Activated naive CD4-positive, alpha-beta T cell treated with anti-CD3 and anti-CD28 coated beads, Interleukin-2, amount 10 ng/mL, durations not matched to agents 7 days and 5 days (primary cell): ENCODE results near the gene DCAF12.
A peak's percentile ranks its signal among the peaks of the same experiment; 100 is the strongest.

Experiments used
- CTCF ChIA-PET: fragments of 350-600 bp; sonication (Branson Sonifier 250); formaldehyde crosslinking; loops from one replicate; lab custom pipeline; 2021; ENCODE audit warnings: antibody characterized with exemption; lab: Charles Lee
- DNase-seq: peaks from one replicate; pipeline ENCODE4 v3.0.0-alpha.2; 2020
- H3K27ac Mint-ChIP-seq: one replicate; pipeline ENCODE4 v1.8.0; 2021; ENCODE audit warnings: mild to moderate bottlenecking, moderate library complexity, mixed read lengths
- H3K27me3 Mint-ChIP-seq: one replicate; pipeline ENCODE4 v1.8.0; 2021; ENCODE audit warnings: mild to moderate bottlenecking, mixed read lengths
- H3K36me3 Mint-ChIP-seq: one replicate; pipeline ENCODE4 v1.8.0; 2021; ENCODE audit warnings: mixed read lengths
- H3K4me1 Mint-ChIP-seq: one replicate; pipeline ENCODE4 v1.8.0; 2021; ENCODE audit warnings: mixed read lengths
- H3K4me3 Mint-ChIP-seq: one replicate; pipeline ENCODE4 v1.8.0; 2021; ENCODE audit warnings: mild to moderate bottlenecking, moderate library complexity, mixed read lengths
- H3K9me3 Mint-ChIP-seq: one replicate; pipeline ENCODE4 v1.8.0; 2021; ENCODE audit warnings: mixed read lengths

Gene DCAF12

DNA sequence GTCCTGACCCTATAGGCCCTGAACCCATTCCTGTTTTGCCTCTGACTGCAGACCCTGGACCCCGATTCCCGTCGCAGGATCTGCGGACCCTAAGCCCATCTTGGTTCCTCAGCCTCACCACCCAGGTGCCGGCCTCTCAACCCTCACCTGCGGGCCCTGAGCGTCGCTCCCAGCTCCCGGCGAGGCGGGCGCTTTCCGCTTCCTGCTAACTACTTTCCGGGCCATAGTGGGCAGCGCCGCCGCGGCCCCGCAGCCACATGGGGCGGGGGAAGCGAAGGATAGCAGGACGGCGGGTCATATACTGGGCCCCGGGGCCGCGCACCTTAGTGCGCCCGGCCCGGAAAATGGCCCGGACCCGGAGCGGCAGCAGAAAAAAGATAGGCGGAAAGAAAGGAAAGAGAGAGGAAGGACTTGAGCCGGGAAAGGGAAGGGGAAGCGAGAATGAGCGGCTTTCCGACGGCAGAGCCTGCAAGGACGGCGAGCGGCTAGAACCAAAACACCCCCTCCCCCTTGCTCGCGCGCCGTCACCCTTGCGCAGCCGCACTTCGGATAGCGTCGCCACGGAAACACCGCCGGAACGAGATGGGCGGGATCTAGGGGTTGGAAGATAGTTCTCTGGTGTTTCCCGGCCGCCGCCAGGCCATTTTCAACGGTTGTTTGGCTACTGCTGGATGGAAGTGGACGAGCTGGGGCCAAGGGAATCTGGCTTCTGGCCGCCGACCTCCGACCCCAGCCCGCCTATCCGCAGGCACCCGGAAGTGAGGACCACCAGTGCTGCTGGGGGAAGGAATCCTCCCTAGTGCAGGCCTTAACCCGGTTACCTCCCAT, at the start of gene DCAF12:
Gene DCAF12, minus strand, starts transcription at position 492 of the 828 bp plus-strand sequence. Its CDS starts 267 bp downstream, at position 225.
- Mint-ChIP-seq H3K36me3 (peaks cover 32% of the 10 kb centered on the region), H3K9me3 (no peaks in the 10 kb centered on the region), H3K4me3 (peak within 1 kb of the TSS; percentile 96), H3K4me1 (peaks cover 39% of the 10 kb centered on the region), H3K27me3 (peaks cover 3% of the 10 kb centered on the region), H3K27ac (peak within 1 kb of the TSS; percentile 96)
- peak; percentile 94 for DNase-seq
- CTCF ChIA-PET, result no interaction called here

DNA sequence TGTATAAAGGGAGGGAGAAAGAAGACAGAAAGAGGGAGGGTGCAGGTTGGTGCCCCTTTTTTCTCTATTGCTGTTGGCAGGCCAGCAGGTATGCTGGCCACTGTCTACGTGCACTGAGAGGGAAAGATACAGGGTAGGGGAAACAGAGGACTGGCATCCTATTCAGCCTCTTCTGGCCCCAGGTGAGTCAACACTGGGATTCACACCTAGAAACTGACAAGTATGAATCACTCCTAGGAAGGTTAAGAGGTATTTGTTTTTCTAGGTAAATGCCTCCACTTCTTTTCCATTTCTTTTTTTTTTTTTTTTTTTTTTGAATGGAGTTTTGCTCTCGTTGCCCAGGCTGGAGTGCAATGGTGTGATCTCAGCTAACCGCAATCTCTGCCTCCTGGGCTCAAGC, 49.6 kb upstream of the DCAF12 start:
- H3K27ac Mint-ChIP-seq, result no peak overlapping the region
- H3K9me3 Mint-ChIP-seq, result no peaks in the 10 kb centered on the region
- no peaks in the 10 kb centered on the region for H3K27me3 Mint-ChIP-seq
- no peaks in the 10 kb centered on the region for H3K36me3 Mint-ChIP-seq
- CTCF ChIA-PET, result no interaction called here
- no peak overlapping the region for H3K4me3 Mint-ChIP-seq
- peaks cover 33% of the 10 kb centered on the region for H3K4me1 Mint-ChIP-seq
- DNase-seq, result no peak

DNA sequence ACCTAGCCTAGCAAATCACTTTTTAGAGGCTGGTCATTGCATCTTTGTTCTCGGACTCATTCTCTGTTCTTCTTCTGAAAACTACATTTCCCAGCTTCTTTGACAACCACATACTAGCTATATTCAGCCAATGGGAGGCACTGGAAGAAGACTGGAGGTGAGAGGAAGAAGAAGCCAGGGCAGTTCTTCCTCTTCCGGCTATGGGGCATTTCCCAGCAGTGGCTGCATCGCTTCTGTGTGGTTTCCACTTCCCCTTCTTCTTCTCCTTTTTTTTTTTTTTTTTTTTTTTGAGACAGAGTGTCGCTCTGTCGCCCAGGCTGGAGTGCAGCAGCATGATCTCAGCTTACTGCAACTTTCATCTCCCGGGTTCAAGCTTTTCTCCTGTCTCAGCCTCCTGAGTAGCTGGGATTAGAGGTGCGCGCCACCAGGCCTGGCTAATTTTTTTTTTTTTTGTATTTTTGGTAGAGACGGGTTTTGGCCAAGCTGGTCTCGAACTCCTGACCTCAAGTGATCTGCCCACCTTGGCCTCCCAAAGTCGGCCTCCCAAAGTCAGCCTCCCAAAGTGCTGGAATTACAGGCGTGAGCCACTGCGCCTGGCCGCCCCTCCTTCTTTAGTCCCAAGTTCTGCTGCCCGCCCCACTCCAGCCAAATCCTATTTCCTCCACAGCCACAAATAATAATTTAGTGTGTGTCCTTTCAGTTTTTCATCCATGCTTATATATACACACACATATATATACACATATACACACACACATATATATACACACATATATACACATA, 45.4 kb upstream of the DCAF12 start:
- H3K4me3 Mint-ChIP-seq, result no peak overlapping the region
- peaks cover 15% of the 10 kb centered on the region for H3K4me1 Mint-ChIP-seq
- H3K27ac Mint-ChIP-seq, result no peak overlapping the region
- no peaks in the 10 kb centered on the region for H3K36me3 Mint-ChIP-seq
- CTCF ChIA-PET, result interaction anchor here (0.6 kb wide), 2 partner anchors 16 to 899 kb away, joined by 3 read pairs; no protein-coding TSS in a partner anchor
- DNase-seq, result peak; percentile 63
- H3K27me3 Mint-ChIP-seq, result no peaks in the 10 kb centered on the region
- H3K9me3 Mint-ChIP-seq, result no peaks in the 10 kb centered on the region

DNA sequence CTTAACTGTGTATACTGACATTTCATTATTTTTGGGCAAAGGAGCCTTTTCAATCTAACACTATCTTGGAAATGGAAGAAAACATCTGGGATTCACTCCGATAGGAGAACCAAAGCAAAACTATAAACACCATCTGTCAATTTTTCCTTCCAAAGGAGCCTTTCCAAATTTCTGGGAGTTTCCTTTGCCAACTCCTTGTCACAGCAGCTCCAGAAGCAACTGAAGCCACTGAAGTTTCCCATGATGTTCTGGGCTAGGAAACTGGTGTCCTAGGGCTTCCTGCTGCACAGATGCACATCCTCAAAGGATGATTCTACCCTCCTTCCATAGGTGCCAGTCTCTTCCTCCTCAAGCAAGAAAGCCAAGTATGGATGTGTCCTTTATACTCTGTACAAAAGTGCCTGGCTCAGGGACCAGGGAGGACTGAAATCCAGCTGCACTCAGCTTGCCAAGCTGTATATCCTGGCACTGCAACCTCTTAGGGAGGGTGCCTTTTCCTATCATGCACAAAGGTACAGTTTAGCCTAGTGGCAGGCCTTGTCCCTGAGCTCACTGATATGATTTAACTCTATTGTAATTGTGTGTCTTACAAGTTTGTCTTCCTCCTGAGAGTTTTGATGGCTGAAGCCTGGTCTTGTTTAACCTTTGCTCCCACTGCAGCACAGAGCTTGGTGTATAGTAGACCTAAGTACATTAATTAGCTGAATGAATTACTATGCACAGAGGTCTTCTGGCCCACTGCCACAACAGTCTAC, 43.9 kb upstream of the DCAF12 start:
- DNase-seq, result no peak
- Mint-ChIP-seq H3K4me1 (peaks cover 15% of the 10 kb centered on the region), H3K27me3 (no peaks in the 10 kb centered on the region), H3K4me3 (no peak overlapping the region), H3K27ac (peak overlapping the region; percentile 4), H3K9me3 (no peaks in the 10 kb centered on the region), H3K36me3 (no peaks in the 10 kb centered on the region)
- CTCF ChIA-PET, result interaction anchor here (0.5 kb wide), 1 partner anchor 31 kb away, joined by 4 read pairs; no protein-coding TSS in a partner anchor

DNA sequence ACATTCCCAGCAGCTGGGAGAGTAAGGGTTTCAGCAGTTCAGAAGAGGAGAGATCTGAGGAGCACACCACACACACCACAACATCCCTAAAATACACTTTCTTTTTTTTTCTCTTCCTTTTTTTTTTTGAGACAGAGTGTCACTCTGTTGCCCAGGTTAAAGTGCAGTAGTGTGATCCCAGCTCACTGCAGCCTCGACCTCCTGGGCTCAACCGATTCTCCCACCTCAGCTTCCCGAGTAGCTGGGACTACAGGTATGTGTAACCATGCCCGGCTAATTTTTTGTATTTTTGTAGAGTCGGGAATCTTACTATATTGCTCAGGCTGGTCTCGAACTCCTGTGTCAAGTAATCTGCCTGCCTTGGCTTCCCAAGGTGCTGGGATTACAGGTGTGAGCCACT, 42.6 kb upstream of the DCAF12 start:
- no peak for DNase-seq
- CTCF ChIA-PET, result interaction anchor here (0.7 kb wide), 1 partner anchor 11 kb away, joined by 3 read pairs; no protein-coding TSS in a partner anchor
- H3K9me3 Mint-ChIP-seq, result no peaks in the 10 kb centered on the region
- H3K27me3 Mint-ChIP-seq, result no peaks in the 10 kb centered on the region
- H3K4me3 Mint-ChIP-seq, result no peak overlapping the region
- no peak overlapping the region for H3K27ac Mint-ChIP-seq
- no peaks in the 10 kb centered on the region for H3K36me3 Mint-ChIP-seq
- H3K4me1 Mint-ChIP-seq, result peaks cover 15% of the 10 kb centered on the region

DNA sequence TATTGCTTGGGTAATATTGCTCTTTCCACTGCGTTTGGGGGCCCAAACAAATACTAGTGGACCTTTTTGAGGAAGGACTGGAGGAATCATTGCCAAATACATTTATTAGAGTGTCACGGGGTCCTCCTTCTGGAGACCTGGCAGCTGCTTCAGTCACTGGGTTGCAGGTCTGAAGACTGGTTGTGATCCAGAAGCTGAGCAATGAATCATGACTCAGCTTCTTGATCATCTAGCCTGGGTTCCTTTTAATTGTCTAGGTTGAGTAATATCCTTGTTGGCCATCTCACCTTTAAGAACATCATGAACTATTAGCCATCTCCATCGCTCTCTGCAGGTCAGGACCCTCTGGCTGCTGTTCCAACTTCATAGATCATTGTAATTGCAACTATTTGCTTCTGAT, 36.9 kb upstream of the DCAF12 start:
- Mint-ChIP-seq H3K4me1 (no peaks in the 10 kb centered on the region), H3K27me3 (peaks cover 4% of the 10 kb centered on the region), H3K9me3 (no peaks in the 10 kb centered on the region), H3K4me3 (no peak overlapping the region), H3K36me3 (no peaks in the 10 kb centered on the region), H3K27ac (no peak overlapping the region)
- no peak for DNase-seq
- CTCF ChIA-PET, result interaction anchor here (0.6 kb wide), 1 partner anchor 17 kb away, joined by 3 read pairs; no protein-coding TSS in a partner anchor

DNA sequence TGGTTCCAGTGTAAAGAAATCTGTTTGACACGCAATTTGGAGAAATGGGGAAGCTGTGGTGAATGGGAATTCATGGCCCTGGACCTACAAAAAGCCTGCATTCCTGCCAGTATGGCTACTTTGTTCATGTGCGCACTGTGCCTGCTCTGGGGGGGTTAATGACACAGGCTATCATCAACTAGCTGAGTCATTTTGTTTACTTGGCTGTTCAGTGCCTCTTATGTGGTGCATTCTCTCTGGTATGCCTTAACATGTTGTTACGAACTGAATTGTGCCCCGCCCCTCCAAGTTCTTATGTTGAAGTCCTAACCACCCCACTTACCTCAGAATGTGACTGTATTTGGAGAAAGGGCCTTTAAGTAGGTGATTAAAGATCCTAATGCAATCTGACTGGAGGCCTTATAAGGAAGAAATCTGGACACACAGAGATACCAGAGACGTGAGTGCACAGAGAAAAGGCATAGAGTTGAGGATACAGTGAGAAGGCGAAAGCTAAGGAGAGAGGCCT, 31.9 kb upstream of the DCAF12 start:
- Mint-ChIP-seq H3K27me3 (peaks cover 4% of the 10 kb centered on the region), H3K27ac (no peak overlapping the region), H3K9me3 (no peaks in the 10 kb centered on the region), H3K4me3 (no peak overlapping the region), H3K4me1 (no peaks in the 10 kb centered on the region), H3K36me3 (no peaks in the 10 kb centered on the region)
- DNase-seq, result no peak
- CTCF ChIA-PET, result interaction anchor here (1.0 kb wide), 1 partner anchor 11 kb away, joined by 3 read pairs; no protein-coding TSS in a partner anchor

DNA sequence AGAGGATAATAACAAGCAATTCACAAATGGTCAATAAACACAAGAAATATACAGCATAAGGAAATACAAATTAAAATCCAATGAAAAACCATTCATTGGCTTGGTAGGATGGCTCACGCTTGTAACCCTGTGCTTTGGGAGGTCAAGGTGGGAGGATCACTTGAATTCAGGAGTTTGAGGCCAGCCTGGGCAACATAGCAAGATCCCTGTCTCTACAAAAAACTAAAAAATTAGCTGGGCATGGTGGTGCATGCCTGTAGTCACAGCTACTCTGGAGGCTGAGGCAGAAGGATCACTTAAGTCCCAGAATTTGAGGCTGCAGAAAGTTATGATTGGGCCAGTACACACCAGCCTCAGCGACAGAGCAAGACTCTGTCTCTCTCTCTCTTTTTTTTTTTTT, 31.4 kb upstream of the DCAF12 start:
- CTCF ChIA-PET, result interaction anchor here (1.0 kb wide), 1 partner anchor 11 kb away, joined by 3 read pairs; no protein-coding TSS in a partner anchor
- H3K9me3 Mint-ChIP-seq, result no peaks in the 10 kb centered on the region

DNA sequence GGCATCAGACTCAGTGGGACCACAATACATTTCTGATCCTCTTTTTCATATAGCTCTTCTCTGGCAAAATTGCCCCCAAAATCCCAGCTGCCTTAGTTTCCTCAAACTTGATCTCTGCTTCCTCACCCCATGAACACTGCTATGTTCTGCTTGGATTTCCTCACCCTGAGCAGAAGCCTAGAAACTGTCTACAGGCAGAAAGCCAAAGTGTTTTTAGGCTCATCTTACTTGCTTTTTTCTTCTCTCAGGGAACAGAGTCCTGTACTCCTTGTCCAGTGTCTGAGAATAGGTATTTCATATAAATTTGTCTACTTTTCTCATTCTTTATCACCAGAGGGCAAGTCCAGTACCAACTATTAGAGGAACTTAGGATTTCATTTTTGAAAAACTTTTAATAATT, 30.8 kb upstream of the DCAF12 start:
- Mint-ChIP-seq H3K27ac (no peak overlapping the region), H3K9me3 (no peaks in the 10 kb centered on the region), H3K4me3 (no peak overlapping the region), H3K27me3 (peaks cover 4% of the 10 kb centered on the region), H3K4me1 (no peaks in the 10 kb centered on the region), H3K36me3 (no peaks in the 10 kb centered on the region)
- CTCF ChIA-PET, result interaction anchor here (1.0 kb wide), 1 partner anchor 12 kb away, joined by 3 read pairs; no protein-coding TSS in a partner anchor
- DNase-seq, result no peak

More for the DNA sequence above, 31.4 kb upstream of the DCAF12 start:
- no peak for DNase-seq
- Mint-ChIP-seq H3K4me1 (no peaks in the 10 kb centered on the region), H3K36me3 (no peaks in the 10 kb centered on the region), H3K27ac (no peak overlapping the region), H3K27me3 (peaks cover 4% of the 10 kb centered on the region), H3K4me3 (no peak overlapping the region)

DNA sequence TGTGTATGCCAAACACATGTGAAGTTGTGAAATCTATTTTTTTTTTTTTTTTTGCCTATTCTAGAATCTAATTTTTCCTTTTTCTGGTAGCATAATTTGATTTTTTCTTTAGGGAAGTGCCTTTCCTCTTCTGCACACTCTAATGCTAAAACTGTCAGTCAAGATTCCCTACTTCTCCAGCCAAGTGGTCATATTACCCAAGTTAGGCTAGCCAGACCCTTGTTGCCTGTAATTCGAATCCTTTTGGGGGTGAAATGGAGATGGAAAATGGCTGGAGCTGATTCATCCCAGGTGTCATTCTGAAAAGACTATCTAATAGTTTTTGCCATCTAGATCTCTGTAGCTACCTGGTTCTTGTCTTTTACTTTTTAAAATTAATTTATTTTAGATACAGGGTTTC, 27.6 kb upstream of the DCAF12 start:
- Mint-ChIP-seq H3K9me3 (no peaks in the 10 kb centered on the region), H3K27ac (no peak overlapping the region), H3K4me1 (no peaks in the 10 kb centered on the region), H3K36me3 (no peaks in the 10 kb centered on the region), H3K4me3 (no peak overlapping the region), H3K27me3 (peaks cover 15% of the 10 kb centered on the region)
- CTCF ChIA-PET, result no interaction called here
- no peak for DNase-seq

DNA sequence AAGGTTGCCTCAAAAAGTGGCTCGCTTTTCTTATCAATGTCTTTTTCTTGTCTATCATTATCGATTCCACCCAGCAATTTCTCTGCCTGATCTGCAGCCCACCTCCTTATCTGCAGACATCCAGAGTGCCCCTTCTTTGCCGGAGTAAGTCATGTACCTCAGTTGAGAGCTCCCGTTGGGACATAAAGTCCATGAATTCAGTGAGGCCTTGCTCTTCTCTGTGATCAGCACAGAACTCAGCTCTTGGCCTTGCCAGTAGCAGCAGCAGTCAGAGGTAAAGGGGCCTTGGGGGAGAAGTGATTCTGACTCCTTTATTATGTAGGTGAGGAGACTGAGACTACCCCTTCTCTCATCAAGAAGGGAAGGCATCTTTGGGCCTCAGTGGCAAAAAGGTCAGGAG, 24.9 kb upstream of the DCAF12 start:
- CTCF ChIA-PET, result interaction anchor here (0.7 kb wide), 1 partner anchor 66 kb away, joined by 3 read pairs; no protein-coding TSS in a partner anchor
- no peaks in the 10 kb centered on the region for H3K36me3 Mint-ChIP-seq
- H3K4me3 Mint-ChIP-seq, result no peak overlapping the region

DNA sequence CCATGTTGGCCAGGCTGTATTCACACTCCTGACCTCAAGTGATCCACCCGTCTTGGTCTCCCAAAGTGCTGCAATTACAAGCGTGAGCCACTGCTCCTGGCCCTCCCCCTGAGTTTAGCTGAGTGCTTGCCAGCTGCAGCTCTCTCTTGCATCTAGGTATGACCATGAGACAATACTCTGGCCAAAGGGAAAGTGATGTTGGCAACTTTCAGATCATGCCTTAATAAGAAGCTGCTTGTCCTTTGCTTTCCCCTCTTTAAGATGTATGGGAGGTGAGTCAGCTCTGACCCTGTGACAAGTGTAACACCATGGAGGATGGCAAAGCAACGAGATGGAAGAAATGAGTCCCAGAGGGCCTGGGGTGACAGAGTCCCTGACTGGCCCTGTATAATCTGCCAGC, 18.7 kb upstream of the DCAF12 start:
- Mint-ChIP-seq H3K27me3 (peaks cover 12% of the 10 kb centered on the region), H3K4me1 (no peaks in the 10 kb centered on the region), H3K4me3 (no peak overlapping the region), H3K36me3 (no peaks in the 10 kb centered on the region), H3K9me3 (no peaks in the 10 kb centered on the region), H3K27ac (no peak overlapping the region)
- no peak for DNase-seq
- CTCF ChIA-PET, result no interaction called here

More for the DNA sequence above, 24.9 kb upstream of the DCAF12 start:
- H3K9me3 Mint-ChIP-seq, result no peaks in the 10 kb centered on the region
- peaks cover 17% of the 10 kb centered on the region for H3K27me3 Mint-ChIP-seq
- no peak overlapping the region for H3K27ac Mint-ChIP-seq
- no peak for DNase-seq
- H3K4me1 Mint-ChIP-seq, result no peaks in the 10 kb centered on the region

DNA sequence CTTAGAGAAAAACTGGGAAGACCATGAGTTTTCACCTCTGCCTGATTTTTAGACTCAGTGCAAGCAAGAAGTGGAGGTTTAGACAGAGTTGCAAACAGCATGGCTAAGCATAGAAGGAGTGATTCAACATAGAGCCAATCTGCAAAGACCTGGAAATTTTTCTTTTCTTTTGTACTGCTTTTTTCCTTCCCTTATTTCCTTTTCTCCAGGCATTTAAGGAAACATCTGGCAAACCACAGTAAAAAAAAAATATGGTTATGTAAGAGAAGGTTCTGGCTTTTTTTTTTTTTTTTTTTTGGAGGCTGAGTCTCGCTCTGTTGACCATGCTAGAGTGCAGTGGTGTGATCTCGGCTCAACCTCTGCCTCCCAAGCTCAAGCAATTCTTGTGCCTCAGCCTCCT, 16.6 kb upstream of the DCAF12 start:
- Mint-ChIP-seq H3K4me3 (no peak overlapping the region), H3K9me3 (no peaks in the 10 kb centered on the region), H3K4me1 (peaks cover 8% of the 10 kb centered on the region), H3K36me3 (no peaks in the 10 kb centered on the region), H3K27me3 (no peaks in the 10 kb centered on the region), H3K27ac (no peak overlapping the region)
- no peak for DNase-seq
- CTCF ChIA-PET, result no interaction called here
